Mononuclear cell (primary cell): Measurements from ENCODE around the gene KCTD1. TPM values are rescaled to one million over a fixed set of nuclear protein-coding genes. Genes with fewer than 3 reads are reported as not detected.

Experiments used
- H3K27me3 ChIP-seq: 2 replicates; pipeline ENCODE4 v1.6.0; 2011; ENCODE audit warnings: low read length, control low read depth; ENCODE audit not compliant: insufficient read depth
- H3K4me1 ChIP-seq: 2 replicates; pipeline ENCODE4 v1.5.1; 2011; ENCODE audit warnings: mild to moderate bottlenecking, low read length, control low read depth; ENCODE audit not compliant: insufficient read depth
- H3K4me3 ChIP-seq: 2 replicates; pipeline ENCODE4 v1.5.1; 2011; ENCODE audit warnings: mild to moderate bottlenecking, low read length, moderate library complexity
- H3K9me3 ChIP-seq: 2 replicates; pipeline ENCODE4 v1.5.1; 2011; ENCODE audit warnings: low read depth, mild to moderate bottlenecking, control low read depth, low read length
- total RNA-seq: library from RNA; depleted of rRNA; stranded (reverse); fragments of >200 nt; gene quantifications from one replicate; pipeline ENCODE4 v1.2.3, GENCODE V29; 2012

The KCTD1 gene
- total RNA-seq, 1 donor, result 1.3 TPM

- no peaks in the 10 kb centered on the region for H3K27me3 ChIP-seq
- H3K9me3 ChIP-seq, result no peaks in the 10 kb centered on the region
- H3K4me1 ChIP-seq, result no peaks in the 10 kb centered on the region
- H3K4me3 ChIP-seq, result no peak overlapping the region
Observed at GRCh38 chr18:26465431-26465830, 82.9 kb downstream of the KCTD1 start.

- Histone ChIP-seq H3K27me3 (no peaks in the 10 kb centered on the region), H3K9me3 (no peaks in the 10 kb centered on the region), H3K4me3 (no peak overlapping the region), H3K4me1 (no peaks in the 10 kb centered on the region)
Observed at GRCh38 chr18:26464128-26465011, 84.0 kb downstream of the KCTD1 start.

GRCh38 chr18:26462355-26462754 lies 86.0 kb downstream of the KCTD1 start:
- Histone ChIP-seq H3K27me3 (no peaks in the 10 kb centered on the region), H3K4me3 (no peak overlapping the region), H3K9me3 (no peaks in the 10 kb centered on the region), H3K4me1 (peaks cover 4% of the 10 kb centered on the region)

- Histone ChIP-seq H3K4me1 (peaks cover 4% of the 10 kb centered on the region), H3K9me3 (no peaks in the 10 kb centered on the region), H3K27me3 (no peaks in the 10 kb centered on the region), H3K4me3 (no peak overlapping the region)
Observed at GRCh38 chr18:26461405-26461804, 86.9 kb downstream of the KCTD1 start.

- H3K4me1 ChIP-seq, result peaks cover 4% of the 10 kb centered on the region
- H3K9me3 ChIP-seq, result no peaks in the 10 kb centered on the region
- no peak overlapping the region for H3K4me3 ChIP-seq
- no peaks in the 10 kb centered on the region for H3K27me3 ChIP-seq
Observed at GRCh38 chr18:26460449-26461091, 87.8 kb downstream of the KCTD1 start.

- H3K9me3 ChIP-seq, result no peaks in the 10 kb centered on the region
- H3K27me3 ChIP-seq, result no peaks in the 10 kb centered on the region
- H3K4me1 ChIP-seq, result peaks cover 4% of the 10 kb centered on the region
- no peak overlapping the region for H3K4me3 ChIP-seq
Observed at GRCh38 chr18:26459884-26460283, 88.5 kb downstream of the KCTD1 start.

GRCh38 chr18:26459340-26459739 lies 89.0 kb downstream of the KCTD1 start:
- Histone ChIP-seq H3K4me3 (no peak overlapping the region), H3K27me3 (no peaks in the 10 kb centered on the region), H3K9me3 (no peaks in the 10 kb centered on the region), H3K4me1 (peaks cover 4% of the 10 kb centered on the region)

GRCh38 chr18:26458526-26459232 lies 89.7 kb downstream of the KCTD1 start:
- no peaks in the 10 kb centered on the region for H3K9me3 ChIP-seq
- H3K4me1 ChIP-seq, result peaks cover 4% of the 10 kb centered on the region
- no peaks in the 10 kb centered on the region for H3K27me3 ChIP-seq
- H3K4me3 ChIP-seq, result no peak overlapping the region

GRCh38 chr18:26457611-26458353 lies 90.6 kb downstream of the KCTD1 start:
- H3K27me3 ChIP-seq, result no peaks in the 10 kb centered on the region
- H3K9me3 ChIP-seq, result no peaks in the 10 kb centered on the region
- H3K4me1 ChIP-seq, result peaks cover 4% of the 10 kb centered on the region
- H3K4me3 ChIP-seq, result no peak overlapping the region

GRCh38 chr18:26457195-26457594 lies 91.2 kb downstream of the KCTD1 start:
- Histone ChIP-seq H3K27me3 (no peaks in the 10 kb centered on the region), H3K4me1 (peaks cover 4% of the 10 kb centered on the region), H3K4me3 (no peak overlapping the region), H3K9me3 (no peaks in the 10 kb centered on the region)

GRCh38 chr18:26456070-26456491 lies 92.3 kb downstream of the KCTD1 start:
- Histone ChIP-seq H3K27me3 (no peaks in the 10 kb centered on the region), H3K4me3 (no peak overlapping the region), H3K4me1 (peaks cover 4% of the 10 kb centered on the region), H3K9me3 (no peaks in the 10 kb centered on the region)

- Histone ChIP-seq H3K4me1 (peaks cover 4% of the 10 kb centered on the region), H3K9me3 (no peaks in the 10 kb centered on the region), H3K4me3 (no peak overlapping the region), H3K27me3 (no peaks in the 10 kb centered on the region)
Observed at GRCh38 chr18:26455639-26456038, 92.7 kb downstream of the KCTD1 start.

- Histone ChIP-seq H3K9me3 (no peaks in the 10 kb centered on the region), H3K4me1 (peaks cover 4% of the 10 kb centered on the region), H3K4me3 (no peak overlapping the region), H3K27me3 (no peaks in the 10 kb centered on the region)
Observed at GRCh38 chr18:26454616-26455015, 93.7 kb downstream of the KCTD1 start.

GRCh38 chr18:26454192-26454591 lies 94.2 kb downstream of the KCTD1 start:
- Histone ChIP-seq H3K27me3 (no peaks in the 10 kb centered on the region), H3K4me1 (peaks cover 4% of the 10 kb centered on the region), H3K4me3 (no peak overlapping the region), H3K9me3 (no peaks in the 10 kb centered on the region)
